Measurements from ENCODE around the gene GJC3.

DNA sequence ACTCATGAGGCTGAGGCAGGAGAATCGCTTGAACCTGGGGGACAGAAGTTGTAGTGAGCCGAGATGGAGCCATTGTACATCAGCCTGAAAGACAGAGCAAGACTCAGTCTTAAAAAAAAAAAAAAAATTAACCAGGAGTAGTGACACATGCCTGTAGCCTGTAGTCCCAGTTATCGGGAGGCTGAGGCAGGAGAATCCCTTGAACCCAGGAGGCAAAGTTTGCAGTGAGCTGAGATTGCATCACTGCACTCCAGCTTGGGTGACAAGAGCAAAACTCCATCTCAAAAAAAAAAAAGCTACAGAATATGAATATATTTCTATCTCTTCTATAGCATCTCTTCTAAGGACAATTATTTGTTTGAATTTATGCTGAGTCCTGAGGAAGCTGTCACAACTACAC lies 39.9 kb upstream of the GJC3 start:
- TF ChIP-seq CTCF (IDR thresholded peaks at IDR 0.05): no peak
- TF ChIP-seq POLR2A (IDR thresholded peaks at IDR 0.05): no peak
